DMS 273 (cell line): ENCODE data around the gene CYP3A7.
"Not testable (repeated sequence)": the region's sequence is repeated elsewhere in the genome, so short reads cannot be mapped to it uniquely, and the experiment has no call there.

Experiments used
- DNase-seq: peaks from one replicate; lab custom pipeline; 2025; ENCODE audit not compliant: unreplicated experiment; lab: John Stamatoyannopoulos, UW

CYP3A7 gene

GRCh38 chr7:99674995-99675742, 59.8 kb downstream of the CYP3A7 start:
- DNase-seq: no peak

DNA sequence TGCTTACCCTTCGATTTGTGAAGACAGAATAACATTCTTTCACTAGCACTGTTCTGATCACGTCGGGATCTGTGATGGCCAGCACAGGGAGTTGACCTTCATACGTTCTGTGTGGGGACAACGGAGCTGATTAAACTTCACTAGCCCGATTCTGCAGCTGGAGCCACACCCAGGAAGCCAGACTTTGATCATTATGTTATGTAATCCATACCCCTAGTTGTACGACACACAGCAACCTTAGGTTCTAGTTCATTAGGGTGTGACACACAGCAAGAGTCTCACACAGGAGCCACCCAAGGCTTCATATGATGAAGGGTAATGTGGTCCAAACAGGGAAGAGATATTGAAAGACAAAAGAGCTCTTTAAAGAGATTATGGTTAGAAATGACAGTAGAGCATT, 62.4 kb downstream of the CYP3A7 start:
- DNase-seq: no peak

GRCh38 chr7:99669782-99670181, 65.2 kb downstream of the CYP3A7 start:
- DNase-seq: no peak

GRCh38 chr7:99668541-99668940, 66.5 kb downstream of the CYP3A7 start:
- DNase-seq: no peak

DNA sequence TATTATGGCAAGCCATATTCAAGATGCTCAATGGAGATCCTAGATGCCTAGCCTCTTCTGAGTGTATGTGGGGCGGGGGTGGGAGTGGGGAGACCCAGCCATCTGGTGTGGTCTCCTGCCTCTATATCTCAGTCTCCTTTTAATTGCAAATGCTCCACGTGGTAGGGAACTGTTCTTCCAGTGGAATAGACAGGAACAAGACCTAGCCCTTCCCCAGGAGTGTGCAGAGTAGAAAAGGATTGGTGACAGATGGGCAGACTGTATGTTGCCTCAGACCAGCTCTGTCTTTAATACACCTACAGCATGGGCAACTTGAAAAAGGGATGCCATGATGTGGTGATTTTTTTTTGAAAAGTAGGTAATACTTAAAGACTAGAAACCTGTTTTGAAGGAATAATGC, 67.8 kb downstream of the CYP3A7 start:
- peak; percentile 69 for DNase-seq

DNA sequence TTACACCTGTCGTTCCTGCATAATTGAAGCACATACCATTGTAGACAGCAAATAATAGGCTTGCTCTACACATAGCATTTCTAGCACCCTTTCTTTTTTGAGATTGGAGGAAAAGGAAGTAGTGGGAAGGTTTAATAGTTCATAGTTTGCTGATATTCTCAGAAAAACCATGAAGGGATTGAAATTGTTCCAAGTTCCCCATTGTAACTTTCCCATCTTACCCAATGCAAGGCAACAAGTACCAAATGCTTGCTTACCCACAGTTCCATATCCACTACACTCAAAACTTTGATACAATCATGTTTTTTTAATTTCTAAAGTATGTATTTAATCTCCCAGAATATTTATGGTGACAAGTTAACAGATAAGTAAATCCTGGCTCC, 69.0 kb downstream of the CYP3A7 start:
- DNase-seq: no peak

- no peak for DNase-seq
These were observed 69.5 kb downstream of the CYP3A7 start for GRCh38 chr7:99665312-99666012.

- not testable (repeated sequence) for DNase-seq
These were observed 77.1 kb downstream of the CYP3A7 start for GRCh38 chr7:99657879-99658278.
